GDM1 (cell line): ENCODE measurements around the gene CACNA1S.

Source experiments
- DNase-seq: peaks from one replicate; lab custom pipeline; 2025; lab: John Stamatoyannopoulos, UW

CACNA1S gene

GRCh38 chr1:201115390-201115937 lies 3.2 kb upstream of the CACNA1S start:
- DNase-seq = no peak

- peak; percentile 66 for DNase-seq
Observed at GRCh38 chr1:201114245-201115131, 2.3 kb upstream of the CACNA1S start.

- DNase-seq = no peak
Observed at GRCh38 chr1:201113451-201114244, 1.4 kb upstream of the CACNA1S start.

- DNase-seq = no peak
Observed at GRCh38 chr1:201112926-201113325, 700 bp upstream of the CACNA1S start.

GRCh38 chr1:201111672-201112071 lies 554 bp downstream of the CACNA1S start:
- DNase-seq = no peak

GRCh38 chr1:201111156-201111555 lies 1.1 kb downstream of the CACNA1S start:
- DNase-seq = no peak

GRCh38 chr1:201110616-201111015 lies 1.6 kb downstream of the CACNA1S start:
- no peak for DNase-seq

GRCh38 chr1:201110138-201110537 lies 2.1 kb downstream of the CACNA1S start:
- DNase-seq = no peak

- DNase-seq = no peak
Observed at GRCh38 chr1:201109651-201110050, 2.6 kb downstream of the CACNA1S start.

- DNase-seq = no peak
Observed at GRCh38 chr1:201108614-201109013, 3.6 kb downstream of the CACNA1S start.

- DNase-seq = no peak
Observed at GRCh38 chr1:201105688-201106087, 6.5 kb downstream of the CACNA1S start.

- DNase-seq = no peak
Observed at GRCh38 chr1:201104141-201104540, 8.1 kb downstream of the CACNA1S start.

GRCh38 chr1:201103666-201104065 lies 8.6 kb downstream of the CACNA1S start:
- no peak for DNase-seq

- no peak for DNase-seq
Observed at GRCh38 chr1:201100169-201100930, 11.9 kb downstream of the CACNA1S start.

- no peak for DNase-seq
Observed at GRCh38 chr1:201098992-201099677, 13.1 kb downstream of the CACNA1S start.

GRCh38 chr1:201096977-201097856 lies 15.0 kb downstream of the CACNA1S start:
- no peak for DNase-seq

GRCh38 chr1:201096041-201096461 lies 16.2 kb downstream of the CACNA1S start:
- DNase-seq = no peak

- DNase-seq = no peak
Observed at GRCh38 chr1:201095581-201095980, 16.6 kb downstream of the CACNA1S start.

GRCh38 chr1:201094832-201095231 lies 17.4 kb downstream of the CACNA1S start:
- no peak for DNase-seq

- no peak for DNase-seq
Observed at GRCh38 chr1:201093962-201094361, 18.3 kb downstream of the CACNA1S start.
